ENCODE data around the gene FOXP1. TPM values are rescaled to one million over a fixed set of nuclear protein-coding genes. Genes with fewer than 3 reads are reported as not detected.

Gene FOXP1
- total RNA-seq, 1 experiment from 2014 or later: 2.9 TPM

DNA sequence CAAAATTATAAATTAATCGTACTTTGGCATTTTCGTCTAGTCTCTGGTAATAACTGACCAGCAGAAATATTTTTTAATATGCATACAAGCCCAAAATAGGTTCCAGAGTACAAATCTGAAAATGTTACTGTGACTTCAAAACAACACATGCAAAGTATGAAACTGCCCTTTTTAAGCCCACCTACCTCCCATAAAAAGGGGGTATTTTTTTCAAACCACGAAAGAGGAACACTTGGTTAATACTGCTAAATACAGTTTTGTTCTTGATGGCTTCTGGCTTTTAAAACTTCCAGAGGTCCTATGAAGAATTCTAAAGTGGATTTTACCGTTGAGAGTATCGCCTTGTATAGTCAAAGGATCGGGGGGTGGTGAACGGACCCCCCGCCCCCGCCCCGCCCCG, 610.7 kb downstream of the FOXP1 start:
- TF ChIP-seq SIN3A (IDR thresholded peaks at IDR 0.05; ENCODE audit: borderline replicate concordance, insufficient read depth, low read depth, low read length) (no peak), CTCF (IDR thresholded peaks at IDR 0.05) (no peak), TCF7L2 (IDR thresholded peaks at IDR 0.05; ENCODE audit: low read depth, low read length) (no peak), POLR2AphosphoS5 (IDR thresholded peaks at IDR 0.05; ENCODE audit: low read depth, low read length) (no peak)
- TF ChIP-seq, protein P1, sequence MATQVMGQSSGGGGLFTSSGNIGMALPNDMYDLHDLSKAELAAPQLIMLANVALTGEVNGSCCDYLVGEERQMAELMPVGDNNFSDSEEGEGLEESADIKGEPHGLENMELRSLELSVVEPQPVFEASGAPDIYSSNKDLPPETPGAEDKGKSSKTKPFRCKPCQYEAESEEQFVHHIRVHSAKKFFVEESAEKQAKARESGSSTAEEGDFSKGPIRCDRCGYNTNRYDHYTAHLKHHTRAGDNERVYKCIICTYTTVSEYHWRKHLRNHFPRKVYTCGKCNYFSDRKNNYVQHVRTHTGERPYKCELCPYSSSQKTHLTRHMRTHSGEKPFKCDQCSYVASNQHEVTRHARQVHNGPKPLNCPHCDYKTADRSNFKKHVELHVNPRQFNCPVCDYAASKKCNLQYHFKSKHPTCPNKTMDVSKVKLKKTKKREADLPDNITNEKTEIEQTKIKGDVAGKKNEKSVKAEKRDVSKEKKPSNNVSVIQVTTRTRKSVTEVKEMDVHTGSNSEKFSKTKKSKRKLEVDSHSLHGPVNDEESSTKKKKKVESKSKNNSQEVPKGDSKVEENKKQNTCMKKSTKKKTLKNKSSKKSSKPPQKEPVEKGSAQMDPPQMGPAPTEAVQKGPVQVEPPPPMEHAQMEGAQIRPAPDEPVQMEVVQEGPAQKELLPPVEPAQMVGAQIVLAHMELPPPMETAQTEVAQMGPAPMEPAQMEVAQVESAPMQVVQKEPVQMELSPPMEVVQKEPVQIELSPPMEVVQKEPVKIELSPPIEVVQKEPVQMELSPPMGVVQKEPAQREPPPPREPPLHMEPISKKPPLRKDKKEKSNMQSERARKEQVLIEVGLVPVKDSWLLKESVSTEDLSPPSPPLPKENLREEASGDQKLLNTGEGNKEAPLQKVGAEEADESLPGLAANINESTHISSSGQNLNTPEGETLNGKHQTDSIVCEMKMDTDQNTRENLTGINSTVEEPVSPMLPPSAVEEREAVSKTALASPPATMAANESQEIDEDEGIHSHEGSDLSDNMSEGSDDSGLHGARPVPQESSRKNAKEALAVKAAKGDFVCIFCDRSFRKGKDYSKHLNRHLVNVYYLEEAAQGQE (IDR thresholded peaks at IDR 0.05; ENCODE audit: insufficient read depth in 1 of 2, low read depth in 2 of 2, low read length in 1 of 2): no peak
- H3K9me3 ChIP-seq (ENCODE audit: control insufficient read depth, insufficient read depth, low read depth, low read length): no peaks in the 10 kb centered on the region
- intact Hi-C loops (cut with micrococcal nuclease; ENCODE audit: unreplicated experiment): no loop called here
- DNase-seq (ENCODE audit: low read depth, low spot score) (no peak), ATAC-seq (no peak)
- no peak overlapping the region for H3K27ac ChIP-seq (ENCODE audit: low read length)
- no peaks in the 10 kb centered on the region for H3K4me1 ChIP-seq (ENCODE audit: control insufficient read depth, insufficient read depth, low read length)
- no peaks in the 10 kb centered on the region for H3K27me3 ChIP-seq (ENCODE audit: control insufficient read depth, insufficient read depth, low read length)
- POLR2A ChIA-PET: no interaction called here
- H3K4me3 ChIP-seq (ENCODE audit: low read depth in 2 of 2, low read length in 2 of 2): no peak overlapping the region
- BruUV-seq (replicated peaks): no TSS peak
- in situ Hi-C loops (cut with HindIII; ENCODE audit: low pct_unique_long_range_greater_than_20kb, low sequenced_read_pairs): no loop called here
- H3K36me3 ChIP-seq (ENCODE audit: control insufficient read depth, insufficient read depth, low read length): no peaks in the 10 kb centered on the region
- CTCF ChIA-PET: no interaction called here

- DNase-seq (ENCODE audit: low read depth, low spot score) (no peak), ATAC-seq (no peak)
- Histone ChIP-seq H3K27ac (ENCODE audit: low read length) (no peak overlapping the region), H3K4me3 (ENCODE audit: low read depth in 2 of 2, low read length in 2 of 2) (no peak overlapping the region), H3K9me3 (ENCODE audit: control insufficient read depth, insufficient read depth, low read depth, low read length) (no peaks in the 10 kb centered on the region), H3K36me3 (ENCODE audit: control insufficient read depth, insufficient read depth, low read length) (no peaks in the 10 kb centered on the region), H3K4me1 (ENCODE audit: control insufficient read depth, insufficient read depth, low read length) (no peaks in the 10 kb centered on the region), H3K27me3 (ENCODE audit: control insufficient read depth, insufficient read depth, low read length) (no peaks in the 10 kb centered on the region)
- POLR2A ChIA-PET: no interaction called here
- TF ChIP-seq TCF7L2 (IDR thresholded peaks at IDR 0.05; ENCODE audit: low read depth, low read length) (no peak), POLR2AphosphoS5 (IDR thresholded peaks at IDR 0.05; ENCODE audit: low read depth, low read length) (no peak), CTCF (IDR thresholded peaks at IDR 0.05) (no peak), SIN3A (IDR thresholded peaks at IDR 0.05; ENCODE audit: borderline replicate concordance, insufficient read depth, low read depth, low read length) (no peak)
- TF ChIP-seq, protein P1 (IDR thresholded peaks at IDR 0.05; ENCODE audit: insufficient read depth in 1 of 2, low read depth in 2 of 2, low read length in 1 of 2): no peak
- intact Hi-C loops (cut with micrococcal nuclease; ENCODE audit: unreplicated experiment) (no loop called here), in situ Hi-C loops (cut with HindIII; ENCODE audit: low pct_unique_long_range_greater_than_20kb, low sequenced_read_pairs) (no loop called here)
- CTCF ChIA-PET: no interaction called here
- BruUV-seq (replicated peaks): no TSS peak
Measured at GRCh38 chr3:70970952-70971351, 612.6 kb downstream of the FOXP1 start.

Measured in Panc1 (cell line).